Activated B cell treated with CpG ODN at 0.5 μM for 24 hours (primary cell): ENCODE results near the gene CXCL6. TPM values are rescaled to one million over a fixed set of nuclear protein-coding genes. Genes with fewer than 3 reads are reported as not detected.

Source experiments
- ATAC-seq: fragments of 200-7000 bp; cut with Tn5 transposase; one replicate; pipeline ENCODE4 v1.10.0; 2021; ENCODE audit warnings: low read depth, mild to moderate bottlenecking, moderate library complexity
- CTCF ChIA-PET: fragments of 350-600 bp; sonication (Branson Sonifier 250); formaldehyde crosslinking; loops from one replicate; lab custom pipeline; 2021; ENCODE audit warnings: antibody characterized with exemption; lab: Charles Lee
- POLR2A ChIA-PET: fragments of 350-600 bp; sonication (Branson Sonifier 250); formaldehyde crosslinking; loops from one replicate; lab custom pipeline; 2021; ENCODE audit warnings: antibody characterized with exemption; lab: Charles Lee
- DNase-seq: peaks from one replicate; pipeline ENCODE4 v3.0.0; 2022
- H3K27ac Mint-ChIP-seq: one replicate; pipeline ENCODE4 v1.8.0; 2020; ENCODE audit warnings: mixed read lengths
- H3K27me3 Mint-ChIP-seq: one replicate; pipeline ENCODE4 v1.8.0; 2021; ENCODE audit warnings: mixed read lengths
- H3K36me3 Mint-ChIP-seq: one replicate; pipeline ENCODE4 v1.8.0; 2021; ENCODE audit warnings: low read depth, mixed read lengths
- H3K4me1 Mint-ChIP-seq: one replicate; pipeline ENCODE4 v1.8.0; 2021; ENCODE audit warnings: mixed read lengths
- H3K4me3 Mint-ChIP-seq: one replicate; pipeline ENCODE4 v1.8.0; 2020; ENCODE audit warnings: mild to moderate bottlenecking, mixed read lengths
- H3K9me3 Mint-ChIP-seq: one replicate; pipeline ENCODE4 v1.8.0; 2020; ENCODE audit warnings: mixed read lengths
- intact Hi-C: fragments of 100-400 bp; cut with micrococcal nuclease; formaldehyde crosslinking; loops from one replicate; pipeline ENCODE4 v1.15.1; 2024
- total RNA-seq: library from RNA; stranded (reverse); gene quantifications from 2 replicates; pipeline ENCODE4 v1.2.3, GENCODE V29; 2022
- TF ChIP-seq, protein P1 (sequence below): fragments of 200-600 bp; IDR thresholded peaks from one replicate; pipeline ENCODE4 v1.8.0; 2022; ENCODE audit warnings: antibody characterized with exemption, mild to moderate bottlenecking

The CXCL6 gene
- total RNA-seq: not detected in 2 replicates

DNA sequence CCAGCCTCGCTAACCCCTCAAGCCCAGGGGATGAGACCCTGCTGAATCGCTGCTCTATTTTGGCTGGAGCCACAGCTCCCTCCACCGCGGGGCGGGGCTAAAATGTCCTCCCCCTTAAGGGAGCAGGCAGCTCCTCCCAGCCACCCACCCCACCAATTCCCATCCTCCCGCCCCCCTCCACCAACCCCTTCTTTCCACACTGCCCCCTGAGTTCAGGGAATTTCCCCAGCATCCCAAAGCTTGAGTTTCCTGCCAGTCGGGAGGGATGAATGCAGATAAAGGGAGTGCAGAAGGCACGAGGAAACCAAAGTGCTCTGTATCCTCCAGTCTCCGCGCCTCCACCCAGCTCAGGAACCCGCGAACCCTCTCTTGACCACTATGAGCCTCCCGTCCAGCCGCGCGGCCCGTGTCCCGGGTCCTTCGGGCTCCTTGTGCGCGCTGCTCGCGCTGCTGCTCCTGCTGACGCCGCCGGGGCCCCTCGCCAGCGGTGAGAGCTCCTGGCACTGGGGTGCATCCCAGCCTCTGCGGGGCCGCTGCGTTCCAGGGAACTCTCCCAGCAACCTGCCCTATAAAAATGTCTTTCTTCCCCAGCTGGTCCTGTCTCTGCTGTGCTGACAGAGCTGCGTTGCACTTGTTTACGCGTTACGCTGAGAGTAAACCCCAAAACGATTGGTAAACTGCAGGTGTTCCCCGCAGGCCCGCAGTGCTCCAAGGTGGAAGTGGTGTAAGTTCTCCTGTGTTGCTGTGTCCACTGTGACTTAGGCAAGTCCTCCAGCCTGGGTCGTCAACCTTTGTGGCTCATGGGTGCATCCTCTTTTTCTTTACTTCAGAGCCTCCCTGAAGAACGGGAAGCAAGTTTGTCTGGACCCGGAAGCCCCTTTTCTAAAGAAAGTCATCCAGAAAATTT is at the start of gene CXCL6:
CXCL6 (plus strand) TSS at position 306 of the 907 bp plus-strand sequence; CDS start at position 379, 73 bp downstream.
- POLR2A ChIA-PET: interaction anchor here (0.6 kb wide), 1 partner anchor 1070 kb away, joined by 9 read pairs; no protein-coding TSS in a partner anchor
- H3K27me3 Mint-ChIP-seq: peaks cover 22% of the 10 kb centered on the region
- ATAC-seq: no peak
- no peaks in the 10 kb centered on the region for H3K4me1 Mint-ChIP-seq
- H3K27ac Mint-ChIP-seq: no peak within 1 kb of the TSS
- peaks cover 3% of the 10 kb centered on the region for H3K9me3 Mint-ChIP-seq
- H3K36me3 Mint-ChIP-seq: no peaks in the 10 kb centered on the region
- intact Hi-C loops: no loop called here
- no peak for DNase-seq
- CTCF ChIA-PET: no interaction called here
- no peak within 1 kb of the TSS for H3K4me3 Mint-ChIP-seq
- TF ChIP-seq, protein P1, sequence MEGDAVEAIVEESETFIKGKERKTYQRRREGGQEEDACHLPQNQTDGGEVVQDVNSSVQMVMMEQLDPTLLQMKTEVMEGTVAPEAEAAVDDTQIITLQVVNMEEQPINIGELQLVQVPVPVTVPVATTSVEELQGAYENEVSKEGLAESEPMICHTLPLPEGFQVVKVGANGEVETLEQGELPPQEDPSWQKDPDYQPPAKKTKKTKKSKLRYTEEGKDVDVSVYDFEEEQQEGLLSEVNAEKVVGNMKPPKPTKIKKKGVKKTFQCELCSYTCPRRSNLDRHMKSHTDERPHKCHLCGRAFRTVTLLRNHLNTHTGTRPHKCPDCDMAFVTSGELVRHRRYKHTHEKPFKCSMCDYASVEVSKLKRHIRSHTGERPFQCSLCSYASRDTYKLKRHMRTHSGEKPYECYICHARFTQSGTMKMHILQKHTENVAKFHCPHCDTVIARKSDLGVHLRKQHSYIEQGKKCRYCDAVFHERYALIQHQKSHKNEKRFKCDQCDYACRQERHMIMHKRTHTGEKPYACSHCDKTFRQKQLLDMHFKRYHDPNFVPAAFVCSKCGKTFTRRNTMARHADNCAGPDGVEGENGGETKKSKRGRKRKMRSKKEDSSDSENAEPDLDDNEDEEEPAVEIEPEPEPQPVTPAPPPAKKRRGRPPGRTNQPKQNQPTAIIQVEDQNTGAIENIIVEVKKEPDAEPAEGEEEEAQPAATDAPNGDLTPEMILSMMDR: no peak

DNA sequence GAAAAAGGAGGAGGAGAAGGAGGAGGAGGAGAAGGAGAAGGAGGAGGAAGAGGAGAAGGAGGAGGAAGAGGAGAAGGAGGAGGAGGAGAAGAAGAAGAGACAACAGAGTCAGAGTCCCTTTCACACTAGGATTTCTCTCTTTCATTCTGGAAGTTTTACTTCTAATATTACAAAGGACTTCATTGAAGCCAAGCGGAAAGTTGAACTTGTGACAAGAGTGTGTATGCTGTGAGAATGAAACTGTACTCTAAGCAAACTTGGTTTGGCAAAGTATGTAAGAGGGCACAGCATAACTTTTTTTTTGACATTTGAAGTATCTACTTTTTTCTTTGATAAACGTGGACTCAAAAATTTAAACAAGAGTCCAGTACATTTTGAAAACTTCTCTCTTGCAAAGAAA is 48.1 kb upstream of the CXCL6 start:
- no peaks in the 10 kb centered on the region for H3K4me1 Mint-ChIP-seq
- CTCF ChIA-PET: no interaction called here
- no peaks in the 10 kb centered on the region for H3K36me3 Mint-ChIP-seq
- intact Hi-C loops: no loop called here
- POLR2A ChIA-PET: no interaction called here
- no peak overlapping the region for H3K27ac Mint-ChIP-seq
- H3K9me3 Mint-ChIP-seq: no peaks in the 10 kb centered on the region
- TF ChIP-seq, protein P1: no peak
- H3K27me3 Mint-ChIP-seq: peaks cover 8% of the 10 kb centered on the region
- no peak overlapping the region for H3K4me3 Mint-ChIP-seq
- ATAC-seq: no peak
- no peak for DNase-seq

DNA sequence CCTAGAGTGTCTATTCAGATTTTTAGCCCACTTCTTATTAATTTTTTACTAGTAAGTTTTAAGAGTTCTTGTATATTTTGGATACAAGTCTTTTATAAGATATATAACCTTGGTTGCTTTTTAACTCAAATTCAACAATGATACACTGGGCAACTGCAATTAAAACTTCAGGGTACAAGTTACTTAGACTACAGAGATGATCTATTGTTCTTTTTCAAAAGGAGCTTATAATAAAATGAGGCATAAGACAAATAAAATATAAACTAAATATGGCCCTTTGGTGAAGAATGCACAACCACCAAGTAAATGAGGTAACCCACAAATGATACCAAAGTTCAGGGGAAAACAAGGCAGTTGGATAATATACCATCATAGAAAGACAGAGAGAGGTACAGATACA is 37.6 kb upstream of the CXCL6 start:
- Mint-ChIP-seq H3K4me3 (no peak overlapping the region), H3K27ac (no peak overlapping the region), H3K4me1 (no peaks in the 10 kb centered on the region), H3K9me3 (peaks cover 8% of the 10 kb centered on the region), H3K36me3 (no peaks in the 10 kb centered on the region), H3K27me3 (no peaks in the 10 kb centered on the region)
- CTCF ChIA-PET: no interaction called here
- intact Hi-C loops: no loop called here
- DNase-seq: no peak
- ATAC-seq: no peak
- TF ChIP-seq, protein P1: no peak
- POLR2A ChIA-PET: no interaction called here

DNA sequence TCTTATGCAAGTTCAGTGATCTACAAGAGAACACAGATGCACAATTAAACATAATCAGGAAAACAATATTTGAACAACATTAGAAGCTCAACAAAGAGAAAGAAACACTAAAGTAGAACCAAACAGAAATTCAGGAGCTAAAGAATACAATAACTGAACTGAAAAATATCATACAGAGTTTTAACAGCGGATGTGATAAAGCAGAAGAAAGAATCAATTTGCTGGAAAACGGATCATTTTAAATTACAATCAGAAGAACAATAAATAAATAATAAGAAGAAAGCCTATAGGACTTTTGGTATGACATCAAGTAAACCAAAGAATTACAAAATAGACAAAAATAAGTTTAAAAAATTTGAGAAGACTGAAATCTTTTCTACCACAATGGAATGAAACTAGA is 36.3 kb upstream of the CXCL6 start:
- H3K36me3 Mint-ChIP-seq: no peaks in the 10 kb centered on the region

DNA sequence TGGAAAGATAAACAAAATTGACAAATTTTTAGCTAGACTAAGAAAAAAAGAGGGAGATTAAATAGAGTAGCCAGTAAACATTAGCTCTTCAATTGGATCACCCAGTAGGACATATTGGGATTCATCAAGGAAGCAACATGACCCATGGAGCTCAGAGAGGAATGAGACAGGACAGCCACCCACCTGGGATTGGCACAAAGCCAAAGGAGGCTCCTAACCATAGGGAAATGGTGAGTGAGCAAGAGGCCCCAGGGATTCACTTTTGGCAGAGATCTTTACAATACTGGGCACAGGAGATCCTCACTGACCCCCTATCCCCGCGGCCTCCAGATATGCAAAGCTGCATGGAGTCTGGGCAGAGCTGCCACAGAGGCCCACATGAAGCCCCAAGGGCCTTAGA is 34.8 kb upstream of the CXCL6 start:
- no peaks in the 10 kb centered on the region for H3K36me3 Mint-ChIP-seq
- no peak overlapping the region for H3K4me3 Mint-ChIP-seq
- no peaks in the 10 kb centered on the region for H3K4me1 Mint-ChIP-seq
- H3K27me3 Mint-ChIP-seq: peaks cover 2% of the 10 kb centered on the region
- DNase-seq (no peak), ATAC-seq (no peak)
- intact Hi-C loops: no loop called here
- ChIA-PET CTCF (no interaction called here), POLR2A (no interaction called here)
- TF ChIP-seq, protein P1: no peak
- peaks cover 10% of the 10 kb centered on the region for H3K9me3 Mint-ChIP-seq
- H3K27ac Mint-ChIP-seq: no peak overlapping the region

More for the DNA sequence above, 36.3 kb upstream of the CXCL6 start:
- ATAC-seq (no peak), DNase-seq (no peak)
- CTCF ChIA-PET: no interaction called here
- no peak overlapping the region for H3K27ac Mint-ChIP-seq
- no peaks in the 10 kb centered on the region for H3K4me1 Mint-ChIP-seq
- TF ChIP-seq, protein P1: no peak
- H3K9me3 Mint-ChIP-seq: peaks cover 10% of the 10 kb centered on the region
- POLR2A ChIA-PET: no interaction called here
- peaks cover 2% of the 10 kb centered on the region for H3K27me3 Mint-ChIP-seq
- H3K4me3 Mint-ChIP-seq: no peak overlapping the region
- intact Hi-C loops: no loop called here
